LNCAP (cell line): ENCODE results near the gene RTF2.

Source experiments
- CTCF ChIP-seq: fragments of 450-650 bp; IDR thresholded peaks from 2 replicates; pipeline ENCODE4 v1.5.1; 2017; ENCODE audit warnings: mild to moderate bottlenecking

Gene RTF2

GRCh38 chr20:56558968-56559367 is 90.5 kb downstream of the RTF2 start:
- no peak for TF ChIP-seq CTCF

DNA sequence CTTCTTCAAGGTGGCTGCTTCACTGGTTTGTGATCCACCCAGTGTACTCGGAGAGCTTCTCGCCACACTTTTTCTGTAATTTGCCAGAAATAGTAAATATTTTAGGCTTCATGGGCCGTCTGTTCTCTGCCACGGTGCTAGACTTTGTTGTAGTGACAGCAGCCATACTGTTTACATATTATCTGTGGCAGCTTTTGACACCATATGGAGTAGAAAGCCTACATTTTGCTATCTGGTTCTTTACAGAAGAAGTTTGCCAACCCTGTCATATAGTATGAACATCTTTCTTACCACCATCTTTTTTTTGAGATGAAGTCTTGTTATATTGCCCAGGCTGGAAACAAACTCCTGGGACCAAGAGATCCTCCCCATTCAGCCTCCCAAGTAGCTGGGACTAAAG is 97.1 kb downstream of the RTF2 start:
- TF ChIP-seq CTCF: no peak

- no peak for TF ChIP-seq CTCF
Measured at GRCh38 chr20:56566621-56567020, 98.2 kb downstream of the RTF2 start.
